Gastroesophageal sphincter (tissue), 3 donors: Measurements from ENCODE around the gene SF3A2.

Source experiments
- EP300 ChIP-seq: sonication (generic); formaldehyde crosslinking; IDR thresholded peaks from one replicate; pipeline ENCODE4 v1.6.1; 2017; ENCODE audit warnings: antibody characterized with exemption, mild to moderate bottlenecking
- POLR2AphosphoS5 ChIP-seq: sonication (generic); formaldehyde crosslinking; IDR thresholded peaks from one replicate; pipeline ENCODE4 v1.6.1; 2017; ENCODE audit warnings: antibody characterized with exemption
- TF ChIP-seq, protein P1 (sequence below), 4 experiments: fragments of 200-600 bp in 2 of 4; fragments of 450-650 bp in 2 of 4; sonication (generic) in 1 of 4; IDR thresholded peaks; one replicate each; pipeline ENCODE4 v1.5.1; 2017 to 2019; ENCODE audit warnings: antibody characterized with exemption in 4 of 4, mild to moderate bottlenecking in 2 of 4, moderate library complexity in 2 of 4

- TF ChIP-seq, protein P1, sequence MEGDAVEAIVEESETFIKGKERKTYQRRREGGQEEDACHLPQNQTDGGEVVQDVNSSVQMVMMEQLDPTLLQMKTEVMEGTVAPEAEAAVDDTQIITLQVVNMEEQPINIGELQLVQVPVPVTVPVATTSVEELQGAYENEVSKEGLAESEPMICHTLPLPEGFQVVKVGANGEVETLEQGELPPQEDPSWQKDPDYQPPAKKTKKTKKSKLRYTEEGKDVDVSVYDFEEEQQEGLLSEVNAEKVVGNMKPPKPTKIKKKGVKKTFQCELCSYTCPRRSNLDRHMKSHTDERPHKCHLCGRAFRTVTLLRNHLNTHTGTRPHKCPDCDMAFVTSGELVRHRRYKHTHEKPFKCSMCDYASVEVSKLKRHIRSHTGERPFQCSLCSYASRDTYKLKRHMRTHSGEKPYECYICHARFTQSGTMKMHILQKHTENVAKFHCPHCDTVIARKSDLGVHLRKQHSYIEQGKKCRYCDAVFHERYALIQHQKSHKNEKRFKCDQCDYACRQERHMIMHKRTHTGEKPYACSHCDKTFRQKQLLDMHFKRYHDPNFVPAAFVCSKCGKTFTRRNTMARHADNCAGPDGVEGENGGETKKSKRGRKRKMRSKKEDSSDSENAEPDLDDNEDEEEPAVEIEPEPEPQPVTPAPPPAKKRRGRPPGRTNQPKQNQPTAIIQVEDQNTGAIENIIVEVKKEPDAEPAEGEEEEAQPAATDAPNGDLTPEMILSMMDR (IDR thresholded peaks at IDR 0.05) = no peak
- TF ChIP-seq EP300 (no peak), POLR2AphosphoS5 (no peak)
Measured at GRCh38 chr19:2189880-2190279, 46.7 kb upstream of the SF3A2 start.
